T1000 (cell line): ENCODE data around the gene MYH11.
"Not testable (repeated sequence)": the region's sequence is repeated elsewhere in the genome, so short reads cannot be mapped to it uniquely, and the experiment has no call there.

Experiments
- DNase-seq: peaks from one replicate; lab custom pipeline; 2025; ENCODE audit warnings: mixed read lengths; lab: John Stamatoyannopoulos, UW

Gene MYH11

DNA sequence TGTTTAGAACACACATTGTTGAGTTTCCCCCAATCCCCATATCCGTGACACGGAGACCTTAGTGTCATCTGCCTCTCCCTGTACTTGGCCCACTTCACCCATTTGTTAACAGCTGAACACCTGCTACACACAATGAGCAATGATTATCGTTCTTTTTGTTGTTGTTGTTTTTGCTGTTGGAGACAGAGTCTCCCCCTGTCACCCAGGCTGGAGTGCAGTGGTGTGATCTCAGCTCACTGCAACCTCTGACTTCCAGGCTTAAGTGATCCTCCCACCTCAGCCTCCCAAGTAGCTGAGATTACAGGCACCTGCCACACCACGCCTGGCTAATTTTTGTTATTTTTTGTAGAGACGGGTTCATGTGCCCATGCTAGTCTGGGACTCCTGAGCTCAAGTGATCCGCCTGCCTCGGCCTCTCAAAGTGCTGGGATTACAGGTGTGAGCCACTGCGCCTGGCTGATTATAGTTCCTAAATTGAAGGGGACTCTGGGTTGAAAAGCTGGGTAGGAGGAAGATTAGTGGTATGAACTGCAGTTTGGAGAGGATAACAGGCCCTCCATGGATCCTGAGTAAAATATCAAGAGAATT is 185.2 kb downstream of the MYH11 start:
- DNase-seq, result no peak

DNA sequence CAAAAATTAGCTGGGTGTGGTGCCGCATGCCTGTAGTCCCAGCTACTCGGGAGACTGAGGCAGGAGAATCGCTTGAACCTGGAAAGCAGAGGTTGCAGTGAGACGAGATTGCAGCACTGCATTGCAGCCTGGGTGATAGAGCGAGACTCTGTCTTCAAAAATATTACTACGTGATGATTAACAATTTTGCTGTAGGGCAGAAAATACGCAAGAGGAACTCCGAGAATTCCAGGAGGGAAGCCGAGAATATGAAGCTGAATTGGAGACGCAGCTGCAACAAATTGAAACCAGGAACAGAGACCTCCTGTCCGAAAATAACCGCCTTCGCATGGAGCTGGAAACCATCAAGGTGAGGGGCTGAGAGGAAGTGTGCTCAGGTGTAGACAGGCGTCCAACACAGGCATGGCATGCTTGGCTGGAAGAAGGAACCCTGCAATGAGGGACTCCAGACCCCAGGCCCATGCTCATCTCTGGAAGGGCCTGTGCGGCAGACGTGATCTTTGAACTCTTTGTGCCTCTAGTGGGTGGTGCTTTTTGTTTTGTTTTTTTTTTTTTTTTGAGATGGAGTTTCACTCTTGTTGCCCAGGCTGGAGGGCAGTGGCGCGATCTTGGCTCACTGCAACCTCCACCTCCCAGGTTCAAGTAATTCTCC is 189.6 kb downstream of the MYH11 start:
- no peak for DNase-seq

DNA sequence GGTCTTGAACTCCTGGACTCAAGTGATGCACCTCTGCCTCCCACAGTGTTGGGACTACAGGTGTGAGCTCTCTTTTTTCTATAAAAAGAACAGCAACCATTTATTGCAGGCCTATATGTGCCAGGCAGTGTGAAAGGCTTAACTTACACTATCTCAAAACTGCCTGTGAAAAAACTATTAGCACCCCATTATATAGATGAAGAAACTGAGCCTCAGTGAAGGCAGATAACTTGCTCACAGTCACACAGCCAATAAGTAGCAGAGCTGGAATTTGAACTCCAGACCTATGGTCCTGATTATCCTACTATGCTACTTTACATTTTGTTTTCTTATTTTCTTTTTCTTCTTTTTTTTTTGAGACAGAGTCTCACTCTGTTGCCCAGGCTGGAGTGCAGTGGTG is 191.7 kb downstream of the MYH11 start:
- no peak for DNase-seq

DNA sequence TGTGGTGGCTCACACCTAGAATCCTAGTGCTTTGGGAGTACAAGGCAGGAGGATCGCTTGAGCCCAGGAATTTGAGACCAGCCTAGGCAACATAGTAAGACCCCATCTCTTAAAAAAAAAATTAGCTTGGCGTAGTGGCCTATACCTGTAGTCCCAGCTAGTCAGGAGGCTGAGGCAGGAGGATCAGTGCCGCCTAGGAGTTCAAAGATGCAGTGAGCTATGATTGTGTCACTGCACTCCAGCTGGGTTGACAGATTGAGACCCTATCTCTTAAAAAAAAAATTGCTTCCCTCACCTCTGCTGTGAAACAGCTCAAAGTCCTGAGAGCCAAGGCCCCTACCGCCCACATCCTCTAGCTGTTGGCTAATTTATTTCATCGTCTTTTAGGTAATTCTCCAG is 196.6 kb downstream of the MYH11 start:
- DNase-seq, result no peak

DNA sequence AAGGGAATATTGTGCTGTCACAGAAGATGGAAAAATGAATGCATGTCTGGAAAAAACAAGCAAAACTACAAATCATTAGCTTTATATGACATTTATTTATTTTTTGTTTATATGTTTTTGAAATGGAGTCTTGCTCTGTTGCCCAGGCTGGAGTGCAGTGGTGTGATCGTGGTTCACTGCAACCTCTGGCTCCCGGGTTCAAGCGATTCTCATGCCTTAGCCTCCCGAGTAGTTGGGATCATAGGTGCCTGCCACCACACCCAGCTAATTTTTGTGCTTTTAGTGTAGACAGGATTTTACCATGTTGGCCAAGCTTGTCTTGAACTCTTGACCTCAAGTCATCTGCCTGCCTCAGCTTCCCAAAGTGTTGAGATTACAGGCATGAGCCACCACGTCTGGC is 198.3 kb downstream of the MYH11 start:
- DNase-seq, result no peak

DNA sequence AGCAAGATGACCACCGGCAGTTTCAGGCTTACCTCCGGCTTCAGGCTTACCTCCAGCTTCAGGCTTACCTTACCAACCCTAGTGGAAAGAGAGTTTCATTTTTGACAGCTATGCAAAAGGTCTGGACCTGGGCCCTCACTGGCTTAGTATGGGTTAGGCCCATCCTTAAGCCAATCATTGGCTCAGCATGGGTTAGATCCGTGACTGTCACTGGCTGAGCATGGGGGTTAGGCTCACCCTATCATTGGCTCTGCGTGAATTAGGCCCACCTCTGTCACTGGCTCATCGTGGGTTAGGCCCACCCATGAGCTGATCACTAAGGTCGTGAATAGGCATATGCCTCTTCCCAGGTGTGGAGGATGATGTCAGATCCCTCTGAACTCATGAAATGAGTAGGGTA is 198.7 kb downstream of the MYH11 start:
- DNase-seq, result no peak

DNA sequence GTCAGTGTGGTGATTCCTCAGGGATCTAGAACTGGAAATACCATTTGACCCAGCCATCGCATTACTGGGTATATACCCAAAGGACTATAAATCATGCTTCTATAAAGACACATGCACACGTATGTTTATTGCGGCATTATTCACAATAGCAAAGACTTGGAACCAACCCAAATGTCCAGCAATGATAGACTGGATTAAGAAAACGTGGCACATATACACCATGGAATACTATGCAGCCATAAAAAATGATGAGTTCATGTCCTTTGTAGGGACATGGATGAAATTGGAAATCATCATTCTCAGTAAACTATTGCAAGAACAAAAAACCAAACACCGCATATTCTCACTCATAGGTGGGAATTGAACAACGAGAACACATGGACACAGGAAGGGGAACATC is 201.3 kb downstream of the MYH11 start:
- not testable (repeated sequence) for DNase-seq

DNA sequence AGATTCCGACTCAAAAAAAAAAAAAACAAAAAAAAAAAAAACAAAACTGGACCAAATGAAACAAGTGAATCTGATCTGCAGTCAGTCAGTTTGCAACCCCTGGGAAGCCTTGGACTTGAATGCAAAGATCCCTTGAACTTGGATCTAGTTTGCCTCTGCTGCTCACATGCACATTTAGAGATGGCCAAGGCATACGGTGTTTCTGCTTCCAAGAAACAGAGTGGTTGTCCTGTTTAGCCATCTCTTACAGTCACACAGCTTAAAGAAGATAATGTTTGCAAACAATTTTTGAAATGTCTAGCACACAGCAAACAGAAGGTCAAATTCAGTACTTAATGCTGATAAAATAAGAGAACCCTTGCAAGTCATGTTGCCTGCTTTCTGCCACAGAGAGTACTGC is 202.2 kb downstream of the MYH11 start:
- DNase-seq, result no peak

DNA sequence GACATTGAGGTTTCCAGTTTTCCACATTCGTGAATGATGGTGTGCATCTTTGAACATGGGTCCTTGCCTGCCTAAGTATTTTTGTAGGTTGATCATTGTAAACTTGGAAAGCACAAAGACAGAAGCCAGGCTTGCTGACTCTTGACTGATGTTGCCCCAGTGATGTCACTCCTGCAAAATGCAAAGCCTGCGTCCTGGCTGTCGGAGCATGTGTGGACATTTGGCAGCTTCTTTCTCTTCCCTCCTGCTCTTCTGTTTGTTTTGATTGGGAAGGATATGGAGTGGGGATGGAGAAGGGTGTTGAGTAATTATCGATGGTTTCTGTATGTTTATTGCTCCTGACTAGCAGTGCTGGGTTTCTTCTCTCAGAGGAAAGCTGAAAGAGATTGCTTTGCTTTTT is 203.6 kb downstream of the MYH11 start:
- no peak for DNase-seq
